IMR-90 (cell line): Measurements from ENCODE around the gene C1QC. TPM values are rescaled to one million over a fixed set of nuclear protein-coding genes. Genes with fewer than 3 reads are reported as not detected.

Experiments used
- ATAC-seq: fragments of 200-7000 bp; cut with Tn5 transposase; 2 replicates; pipeline ENCODE4 v1.9.1; 2020; ENCODE audit warnings: low read depth, mild to moderate bottlenecking, moderate library complexity
- BruUV-seq: library from RNA; stranded (reverse); fragments of 400-500 nt; replicated peaks from 2 replicates; lab custom pipeline; 2021; lab: Mats Ljungman, UMichigan
- CTCF ChIA-PET: fragments of 300-600 bp; formaldehyde crosslinking; extraction: SDS; loops from one replicate; lab custom pipeline; 2021; ENCODE audit warnings: antibody characterized with exemption; lab: Yijun Ruan, JAX
- POLR2A ChIA-PET: fragments of 300-600 bp; sonication (Branson Sonifier 250); formaldehyde crosslinking; loops from one replicate; lab custom pipeline; 2022; ENCODE audit warnings: antibody characterized with exemption; ENCODE audit not compliant: unreplicated experiment; lab: Charles Lee
- DNase-seq: peaks from one replicate; pipeline ENCODE4 v3.0.0; 2013
- H2AFZ ChIP-seq: replicated peaks from 2 replicates; pipeline ENCODE3; 2013; ENCODE audit warnings: low read length, mild to moderate bottlenecking; ENCODE audit not compliant: poor library complexity
- H2AK5ac ChIP-seq: 2 replicates; pipeline ENCODE4 v1.6.1; 2013; ENCODE audit warnings: low read depth, low read length, inconsistent platforms
- H2AK9ac ChIP-seq: replicated peaks from 2 replicates; pipeline ENCODE3; 2013; ENCODE audit warnings: mild to moderate bottlenecking, low read depth, low read length, moderate library complexity; ENCODE audit not compliant: poor library complexity
- H2BK120ac ChIP-seq: 2 replicates; pipeline ENCODE4 v1.6.1; 2013; ENCODE audit warnings: low read depth, low read length, inconsistent platforms
- H2BK15ac ChIP-seq: 3 replicates; pipeline ENCODE4 v1.6.1; 2013; ENCODE audit warnings: low read depth, low read length, inconsistent platforms
- H2BK20ac ChIP-seq: 2 replicates; pipeline ENCODE4 v1.6.1; 2013; ENCODE audit warnings: low read depth, mild to moderate bottlenecking, inconsistent platforms, low read length, moderate library complexity
- H2BK5ac ChIP-seq: 2 replicates; pipeline ENCODE4 v1.6.1; 2013; ENCODE audit warnings: mild to moderate bottlenecking, low read depth, low read length, inconsistent platforms; ENCODE audit not compliant: poor library complexity, severe bottlenecking
- H3K14ac ChIP-seq: replicated peaks from 2 replicates; pipeline ENCODE4 v1.6.1; 2013; ENCODE audit warnings: low read depth, low read length, inconsistent platforms
- H3K18ac ChIP-seq: 2 replicates; pipeline ENCODE4 v1.6.1; 2013; ENCODE audit warnings: low read depth, low read length, control low read depth
- H3K23ac ChIP-seq: 2 replicates; pipeline ENCODE4 v1.6.1; 2013; ENCODE audit warnings: low read depth, low read length, inconsistent platforms
- H3K27ac ChIP-seq: 2 replicates; pipeline ENCODE4 v1.5.1; 2013; ENCODE audit warnings: mild to moderate bottlenecking, control low read depth, low read length; ENCODE audit not compliant: insufficient read depth
- H3K27me3 ChIP-seq: 2 replicates; pipeline ENCODE4 v1.6.1; 2013; ENCODE audit warnings: low read length; ENCODE audit not compliant: control insufficient read depth, insufficient read depth
- H3K36me3 ChIP-seq: 2 replicates; pipeline ENCODE4 v1.6.1; 2013; ENCODE audit warnings: low read length, mixed read lengths; ENCODE audit not compliant: control insufficient read depth, insufficient read depth
- H3K4ac ChIP-seq: 2 replicates; pipeline ENCODE4 v1.6.1; 2013; ENCODE audit warnings: low read depth, low read length, inconsistent platforms
- H3K4me1 ChIP-seq: 2 replicates; pipeline ENCODE4 v1.6.1; 2013; ENCODE audit warnings: low read length, mixed read lengths; ENCODE audit not compliant: control insufficient read depth, insufficient read depth
- H3K4me2 ChIP-seq: 2 replicates; pipeline ENCODE4 v1.6.1; 2013; ENCODE audit warnings: low read depth, mild to moderate bottlenecking, control low read depth, low read length, moderate library complexity
- H3K4me3 ChIP-seq: 2 replicates; pipeline ENCODE4 v1.5.1; 2013; ENCODE audit warnings: low read depth, mild to moderate bottlenecking, control low read depth, low read length, moderate library complexity; ENCODE audit not compliant: insufficient read depth
- H3K56ac ChIP-seq: 2 replicates; pipeline ENCODE4 v1.6.1; 2013; ENCODE audit warnings: low read length, inconsistent platforms; ENCODE audit not compliant: insufficient read depth; ENCODE audit errors: extremely low read depth
- H3K79me1 ChIP-seq, 2 experiments: 2 replicates each; pipeline ENCODE4 v1.6.1; 2013; ENCODE audit warnings: low read length in 2 of 2, inconsistent platforms in 1 of 2, low read depth in 1 of 2
- H3K9ac ChIP-seq: 2 replicates; pipeline ENCODE4 v1.6.1; 2013; ENCODE audit warnings: low read depth, low read length, control low read depth
- H3K9me1 ChIP-seq: 2 replicates; pipeline ENCODE4 v1.6.1; 2013; ENCODE audit warnings: low read length, inconsistent platforms; ENCODE audit not compliant: insufficient read depth
- H3K9me3 ChIP-seq: 2 replicates; pipeline ENCODE4 v1.6.1; 2013; ENCODE audit warnings: low read length; ENCODE audit not compliant: control insufficient read depth, insufficient read depth
- H4K20me1 ChIP-seq: 2 replicates; pipeline ENCODE4 v1.6.1; 2013; ENCODE audit warnings: low read length, inconsistent platforms; ENCODE audit not compliant: insufficient read depth
- H4K5ac ChIP-seq: 2 replicates; pipeline ENCODE4 v1.6.1; 2013; ENCODE audit warnings: mild to moderate bottlenecking, low read depth, low read length, control low read depth
- H4K8ac ChIP-seq, 2 experiments: 2 replicates each; pipeline ENCODE4 v1.6.1; 2013; ENCODE audit warnings: low read depth in 2 of 2, low read length in 2 of 2, control low read depth in 1 of 2, inconsistent platforms in 1 of 2
- H4K91ac ChIP-seq: 2 replicates; pipeline ENCODE4 v1.6.1; 2013; ENCODE audit warnings: low read depth, low read length, inconsistent platforms; ENCODE audit not compliant: insufficient read depth
- BHLHE40 ChIP-seq: fragments of 150-350 bp; IDR thresholded peaks from 2 replicates; pipeline ENCODE4 v1.6.1; 2016; ENCODE audit warnings: mild to moderate bottlenecking, low read depth, low read length
- CEBPB ChIP-seq: IDR thresholded peaks from 2 replicates; pipeline ENCODE4 v1.6.1; 2012; ENCODE audit warnings: low read depth, low read length, improper control_type of control experiment
- CHD1 ChIP-seq: IDR thresholded peaks from 2 replicates; pipeline ENCODE4 v1.6.1; 2012; ENCODE audit warnings: low read depth, low read length, improper control_type of control experiment
- CTCF ChIP-seq: conservative IDR thresholded peaks from 2 replicates; pipeline ENCODE4 v1.5.1; 2012; ENCODE audit warnings: mild to moderate bottlenecking, low read depth, low read length, improper control_type of control experiment
- ELK1 ChIP-seq: fragments of 150-350 bp; IDR thresholded peaks from 2 replicates; pipeline ENCODE4 v1.6.1; 2016; ENCODE audit warnings: low read depth, mild to moderate bottlenecking, low read length, moderate library complexity, borderline replicate concordance
- MAZ ChIP-seq: IDR thresholded peaks from 2 replicates; pipeline ENCODE4 v1.6.1; 2012; ENCODE audit warnings: low read depth, mild to moderate bottlenecking, low read length, improper control_type of control experiment, moderate library complexity, borderline replicate concordance
- POLR2A ChIP-seq: IDR thresholded peaks from 2 replicates; pipeline ENCODE4 v1.6.1; 2012; ENCODE audit warnings: mild to moderate bottlenecking, low read depth, low read length
- RAD21 ChIP-seq: IDR thresholded peaks from 2 replicates; pipeline ENCODE4 v1.6.1; 2012; ENCODE audit warnings: low read length, improper control_type of control experiment
- RCOR1 ChIP-seq: IDR thresholded peaks from 2 replicates; pipeline ENCODE4 v1.6.1; 2012; ENCODE audit warnings: mild to moderate bottlenecking, low read length, improper control_type of control experiment; ENCODE audit not compliant: insufficient replicate concordance
- USF2 ChIP-seq: fragments of 150-350 bp; IDR thresholded peaks from 2 replicates; pipeline ENCODE4 v1.6.1; 2017; ENCODE audit warnings: mild to moderate bottlenecking, antibody characterized with exemption, low read length, low read depth
- WGBS, 2 experiments: methylation state at CpG; one replicate each; pipeline versions ENCODE4 v1.1.5 to v1.1.7; 2013; ENCODE audit warnings: missing lambda C conversion rate in 2 of 2; ENCODE audit not compliant: insufficient read length in 1 of 2; ENCODE audit errors: extremely low coverage in 2 of 2; 5-methylcytosine and 5-hydroxymethylcytosine counted together
- dilution Hi-C: fragments of 300-500 bp; cut with HindIII; formaldehyde crosslinking; loops from one replicate; pipeline ENCODE4 v1.14.3; 2018; ENCODE audit warnings: low sequenced_read_pairs; ENCODE audit not compliant: unreplicated experiment
- in situ Hi-C: fragments of 300-500 bp; cut with MboI; formaldehyde crosslinking; loops from 3 replicates; pipeline ENCODE4 v1.14.3; 2019; ENCODE audit warnings: low sequenced_read_pairs, inconsistent platforms, mixed read lengths
- intact Hi-C: fragments of 100-400 bp; cut with micrococcal nuclease; formaldehyde crosslinking; loops from 2 replicates; pipeline ENCODE4 v1.10.0; 2022
- polyA plus RNA-seq, 3 experiments: library from polyadenylated mRNA; depleted of rRNA; stranded (reverse); fragments of >200 nt; gene quantifications; 2 replicates each; pipeline ENCODE4 v1.2.3, GENCODE V29; 2012; ENCODE audit warnings: low replicate concordance in 1 of 3
- total RNA-seq: library from RNA; depleted of rRNA; stranded (reverse); fragments of >200 nt; gene quantifications from 2 replicates; pipeline ENCODE4 v1.2.3, GENCODE V29; 2012

C1QC gene
- total and polyA plus RNA-seq, 2 of the 4 experiments (the other 2 are of a cell fraction): not detected

- no peak for TF ChIP-seq ELK1
These were observed 16.9 kb upstream of the C1QC start (continued) for GRCh38 chr1:22626237-22627157.

- DNase-seq (no peak), ATAC-seq (no peak)
- Histone ChIP-seq H3K4me2 (no peak overlapping the region), H3K23ac (no peak overlapping the region), H2AK5ac (no peak overlapping the region), H3K79me1 (no peaks in the 10 kb centered on the region), H3K36me3 (no peaks in the 10 kb centered on the region), H4K8ac (no peak overlapping the region), H2BK15ac (no peak overlapping the region), H2BK5ac (no peak overlapping the region), H3K56ac (no peak overlapping the region), H4K91ac (no peak overlapping the region), H3K4ac (no peak overlapping the region), H2AK9ac (no peak overlapping the region), H3K9me1 (no peaks in the 10 kb centered on the region), H3K4me1 (no peaks in the 10 kb centered on the region), H3K18ac (no peak overlapping the region), H4K20me1 (peaks cover 3% of the 10 kb centered on the region; the same call in 1 of the 2 replicates), H2AFZ (no peak overlapping the region), H2BK120ac (no peak overlapping the region), H3K4me3 (no peak overlapping the region), H3K9me3 (no peaks in the 10 kb centered on the region), H4K5ac (no peak overlapping the region), H3K27me3 (peaks cover 61% of the 10 kb centered on the region), H2BK20ac (no peak overlapping the region), H3K14ac (no peak overlapping the region), H3K27ac (no peak overlapping the region), H3K9ac (no peak overlapping the region)
- ChIA-PET CTCF (no interaction called here), POLR2A (no interaction called here)
- intact Hi-C loops: no loop called here
- WGBS, 2 experiments: 27% methylated on average over 3 of the region's 5 CpGs; no CpG with 5 or more reads in 1 of the 2 experiments
- dilution Hi-C loops: no loop called here
- no TSS peak for BruUV-seq
- in situ Hi-C loops: no loop called here
- no peak for TF ChIP-seq CHD1
- TF ChIP-seq ELK1: no peak
- TF ChIP-seq RAD21: no peak
- TF ChIP-seq MAZ: no peak
- no peak for TF ChIP-seq CTCF
- no peak for TF ChIP-seq CEBPB
- no peak for TF ChIP-seq RCOR1
- no peak for TF ChIP-seq USF2
- TF ChIP-seq POLR2A: no peak
- TF ChIP-seq BHLHE40: no peak
These were observed 16.1 kb upstream of the C1QC start for GRCh38 chr1:22627331-22627730.
